Activated CD4-positive, CD25-positive, alpha-beta regulatory T cell treated with anti-CD3 and anti-CD28 coated beads, Interleukin-2, amount 50 U/mL, for 16 hours (primary cell): ENCODE results near the gene ZFYVE19.

Experiments used
- DNase-seq: peaks from one replicate; pipeline ENCODE4 v3.0.0-alpha.2; 2020; ENCODE audit warnings: low read depth, low spot score

ZFYVE19 gene

GRCh38 chr15:40807028-40807887 lies at the start of gene ZFYVE19, which contains the start of gene DNAJC17:
ZFYVE19 (plus strand) TSS chr15:40807089; CDS start chr15:40807590, 501 bp downstream.
DNAJC17 (minus strand) TSS chr15:40807473; CDS start chr15:40807446, 27 bp downstream.
- peak; percentile 91 for DNase-seq

- DNase-seq, result no peak
Measured at GRCh38 chr15:40759961-40760360, 46.9 kb upstream of the ZFYVE19 start.

- no peak for DNase-seq
Measured at GRCh38 chr15:40762919-40763800, 43.7 kb upstream of the ZFYVE19 start.

- no peak for DNase-seq
Measured at GRCh38 chr15:40763801-40764628, 42.9 kb upstream of the ZFYVE19 start, which contains the start of gene GCHFR. GCHFR (plus strand) TSS chr15:40764068; CDS start chr15:40764181, 113 bp downstream.

GRCh38 chr15:40764629-40765103 lies 42.2 kb upstream of the ZFYVE19 start:
- DNase-seq, result no peak

GRCh38 chr15:40766194-40766815 lies 40.6 kb upstream of the ZFYVE19 start:
- DNase-seq, result no peak

GRCh38 chr15:40766906-40767837 lies 39.7 kb upstream of the ZFYVE19 start:
- DNase-seq, result no peak

- no peak for DNase-seq
Measured at GRCh38 chr15:40767838-40768500, 38.9 kb upstream of the ZFYVE19 start.

- DNase-seq, result no peak
Measured at GRCh38 chr15:40768521-40769273, 38.2 kb upstream of the ZFYVE19 start.

- DNase-seq, result no peak
Measured at GRCh38 chr15:40769274-40770146, 37.4 kb upstream of the ZFYVE19 start, which contains the start of gene C15orf62. C15orf62 (plus strand) TSS chr15:40769980; CDS start chr15:40770496, 516 bp downstream.

- DNase-seq, result no peak
Measured at GRCh38 chr15:40770147-40770721, 36.7 kb upstream of the ZFYVE19 start.

GRCh38 chr15:40771242-40771641 lies 35.6 kb upstream of the ZFYVE19 start:
- DNase-seq, result no peak

- DNase-seq, result no peak
Measured at GRCh38 chr15:40772014-40772413, 34.9 kb upstream of the ZFYVE19 start.

- no peak for DNase-seq
Measured at GRCh38 chr15:40773496-40773895, 33.4 kb upstream of the ZFYVE19 start.

GRCh38 chr15:40773902-40774301 lies 33.0 kb upstream of the ZFYVE19 start:
- no peak for DNase-seq

GRCh38 chr15:40775007-40775406 lies 31.9 kb upstream of the ZFYVE19 start:
- no peak for DNase-seq
